ENCODE data around the gene NUDT8. TPM values are rescaled to one million over a fixed set of nuclear protein-coding genes. Genes with fewer than 3 reads are reported as not detected.
A peak's percentile ranks its signal among the peaks of the same experiment; 100 is the strongest.
"Not testable (repeated sequence)": the region's sequence is repeated elsewhere in the genome, so short reads cannot be mapped to it uniquely, and the experiment has no call there.

NUDT8 gene
- total and polyA plus RNA-seq, 3 experiments from 2014 or later = 3.5 to 27.9 (median 26.2) TPM

DNA sequence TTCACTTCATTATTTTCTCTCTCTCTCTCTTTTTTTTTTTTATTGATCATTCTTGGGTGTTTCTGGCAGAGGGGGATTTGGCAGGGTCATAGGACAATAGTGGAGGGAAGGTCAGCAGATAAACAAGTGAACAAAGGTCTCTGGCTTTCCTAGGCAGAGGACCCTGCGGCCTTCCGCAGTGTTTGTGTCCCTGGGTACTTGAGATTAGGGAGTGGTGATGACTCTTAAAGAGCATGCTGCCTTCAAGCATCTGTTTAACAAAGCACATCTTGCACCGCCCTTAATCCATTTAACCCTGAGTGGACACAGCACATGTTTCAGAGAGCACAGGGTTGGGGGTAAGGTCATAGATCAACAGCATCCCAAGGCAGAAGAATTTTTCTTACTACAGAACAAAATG, 32.3 kb downstream of the NUDT8 start:
- H3K27me3 ChIP-seq (ENCODE audit: insufficient read depth, low read length, poor library complexity, severe bottlenecking); H3K27me3 Mint-ChIP-seq; H3K27ac Mint-ChIP-seq; H3K4me1 ChIP-seq (ENCODE audit: insufficient read depth, low read length); H3K4me1 Mint-ChIP-seq; POLR2A ChIA-PET; H3K9me3 ChIP-seq (ENCODE audit: low read length); H3K4me3 ChIP-seq (ENCODE audit: low read length); H3K36me3 ChIP-seq (ENCODE audit: insufficient read depth, low read length); H3K36me3 Mint-ChIP-seq; H3K4me3 Mint-ChIP-seq; H3K9me3 Mint-ChIP-seq; DNase-seq; H3K27ac ChIP-seq (ENCODE audit: low read depth, low read length): not testable (repeated sequence)
- CTCF ChIA-PET = interaction anchor here (1.6 kb wide), 1 partner anchor 17 kb away, joined by 3 read pairs; no protein-coding TSS in a partner anchor

DNA sequence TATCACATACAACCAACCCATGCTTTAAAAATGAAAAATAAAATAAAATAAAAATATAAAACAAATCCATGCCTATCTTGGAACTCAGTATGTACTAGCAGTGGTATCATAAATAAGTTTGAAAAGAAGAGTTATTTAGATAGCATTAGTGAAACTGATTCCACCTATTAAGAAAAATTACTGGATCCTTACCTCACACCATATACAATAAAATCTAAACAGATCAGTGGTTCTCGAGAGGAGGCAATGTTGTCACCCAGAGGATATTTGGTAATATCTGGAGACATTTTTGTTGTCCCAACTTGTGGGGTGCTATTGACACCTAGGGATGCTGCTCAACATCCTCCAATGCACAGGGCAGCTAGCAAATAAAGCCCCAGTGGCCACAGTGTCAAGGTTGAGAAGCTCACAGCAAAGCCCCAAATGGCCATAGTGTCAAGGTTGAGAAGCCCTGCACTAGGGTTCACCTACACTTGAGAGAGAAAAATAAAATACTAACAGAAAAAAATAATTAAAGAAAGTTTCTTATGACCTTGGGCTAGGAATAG, 32.9 kb downstream of the NUDT8 start:
- H3K27me3 Mint-ChIP-seq = peaks cover 8 to 9% of the 10 kb centered on the region in 2 donors
- H3K27ac Mint-ChIP-seq = no peak overlapping the region
- CTCF ChIA-PET = interaction anchor here (1.6 kb wide), 1 partner anchor 18 kb away, joined by 3 read pairs; no protein-coding TSS in a partner anchor
- H3K4me1 Mint-ChIP-seq = no peaks in the 10 kb centered on the region
- H3K9me3 Mint-ChIP-seq = no peaks in the 10 kb centered on the region
- POLR2A ChIA-PET = no interaction called here
- H3K4me3 ChIP-seq (ENCODE audit: low read length) = no peak overlapping the region
- H3K36me3 ChIP-seq (ENCODE audit: insufficient read depth, low read length) = no peaks in the 10 kb centered on the region
- no peaks in the 10 kb centered on the region for H3K9me3 ChIP-seq (ENCODE audit: low read length)
- no peak overlapping the region for H3K4me3 Mint-ChIP-seq
- no peaks in the 10 kb centered on the region for H3K36me3 Mint-ChIP-seq
- H3K27ac ChIP-seq (ENCODE audit: low read depth, low read length) = no peak overlapping the region
- DNase-seq = no peak
- H3K4me1 ChIP-seq (ENCODE audit: insufficient read depth, low read length) = no peaks in the 10 kb centered on the region
- no peaks in the 10 kb centered on the region for H3K27me3 ChIP-seq (ENCODE audit: insufficient read depth, low read length, poor library complexity, severe bottlenecking)

DNA sequence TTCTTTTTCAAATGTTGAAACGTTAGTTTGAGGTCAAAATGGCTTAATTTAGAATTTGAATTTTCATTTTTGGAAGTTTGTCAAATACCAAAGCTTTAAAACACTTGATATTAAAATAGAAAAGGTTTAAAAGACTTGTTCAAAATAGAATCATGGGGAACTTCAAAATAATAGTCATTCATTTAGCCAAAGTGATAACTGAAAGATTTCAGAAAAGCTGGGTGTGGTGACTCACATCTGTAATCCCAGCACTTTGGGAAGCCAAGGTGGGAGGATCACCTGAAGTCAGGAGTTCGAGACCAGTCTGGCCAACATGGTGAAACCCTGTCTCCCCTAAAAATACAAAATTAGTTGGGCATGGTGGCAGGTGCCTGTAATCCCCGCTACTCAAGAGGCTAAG, 35.3 kb downstream of the NUDT8 start:
- Mint-ChIP-seq H3K36me3 (no peaks in the 10 kb centered on the region), H3K27me3 (no peaks in the 10 kb centered on the region), H3K9me3 (no peaks in the 10 kb centered on the region), H3K4me1 (no peaks in the 10 kb centered on the region), H3K27ac (no peak overlapping the region), H3K4me3 (no peak overlapping the region)
- no peaks in the 10 kb centered on the region for H3K27me3 ChIP-seq (ENCODE audit: insufficient read depth, low read length, poor library complexity, severe bottlenecking)
- ChIA-PET CTCF (interaction anchor here (1.0 kb wide), 1 partner anchor 20 kb away, joined by 3 read pairs; no protein-coding TSS in a partner anchor), POLR2A (interaction anchor here (0.7 kb wide), 1 partner anchor 18 kb away, joined by 4 read pairs; no protein-coding TSS in a partner anchor)
- no peaks in the 10 kb centered on the region for H3K9me3 ChIP-seq (ENCODE audit: low read length)
- no peak for DNase-seq
- H3K36me3 ChIP-seq (ENCODE audit: insufficient read depth, low read length) = no peaks in the 10 kb centered on the region
- no peak overlapping the region for H3K4me3 ChIP-seq (ENCODE audit: low read length)
- no peak overlapping the region for H3K27ac ChIP-seq (ENCODE audit: low read depth, low read length)
- no peaks in the 10 kb centered on the region for H3K4me1 ChIP-seq (ENCODE audit: insufficient read depth, low read length)

DNA sequence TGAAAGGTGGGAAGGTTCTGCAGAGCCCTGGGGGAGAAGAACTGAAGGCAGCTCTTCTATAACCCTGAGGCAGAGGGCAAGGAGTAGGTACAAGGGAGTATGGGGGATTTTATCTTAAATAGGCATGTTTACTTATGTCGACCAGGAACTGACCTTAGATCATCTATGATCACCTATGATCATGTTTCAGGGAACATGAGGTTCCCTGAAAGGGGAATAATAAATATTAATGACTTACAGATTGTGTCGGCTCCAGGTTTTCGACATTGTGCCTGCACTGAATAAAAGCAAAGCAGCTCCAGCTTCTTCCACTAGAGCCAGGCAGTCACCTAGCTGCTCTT, 36.2 kb downstream of the NUDT8 start:
- no peaks in the 10 kb centered on the region for H3K9me3 ChIP-seq (ENCODE audit: low read length)
- POLR2A ChIA-PET = no interaction called here
- no peak overlapping the region for H3K4me3 ChIP-seq (ENCODE audit: low read length)
- H3K4me3 Mint-ChIP-seq = no peak overlapping the region
- H3K27ac ChIP-seq (ENCODE audit: low read depth, low read length) = no peak overlapping the region
- no peaks in the 10 kb centered on the region for H3K36me3 ChIP-seq (ENCODE audit: insufficient read depth, low read length)
- no peak for DNase-seq
- no peaks in the 10 kb centered on the region for H3K4me1 ChIP-seq (ENCODE audit: insufficient read depth, low read length)
- H3K27me3 Mint-ChIP-seq = no peaks in the 10 kb centered on the region
- CTCF ChIA-PET = no interaction called here
- no peaks in the 10 kb centered on the region for H3K27me3 ChIP-seq (ENCODE audit: insufficient read depth, low read length, poor library complexity, severe bottlenecking)
- no peaks in the 10 kb centered on the region for H3K36me3 Mint-ChIP-seq
- no peaks in the 10 kb centered on the region for H3K9me3 Mint-ChIP-seq
- H3K27ac Mint-ChIP-seq = peak overlapping the region in 1 of 8 donors; percentile 42
- H3K4me1 Mint-ChIP-seq = no peaks in the 10 kb centered on the region

DNA sequence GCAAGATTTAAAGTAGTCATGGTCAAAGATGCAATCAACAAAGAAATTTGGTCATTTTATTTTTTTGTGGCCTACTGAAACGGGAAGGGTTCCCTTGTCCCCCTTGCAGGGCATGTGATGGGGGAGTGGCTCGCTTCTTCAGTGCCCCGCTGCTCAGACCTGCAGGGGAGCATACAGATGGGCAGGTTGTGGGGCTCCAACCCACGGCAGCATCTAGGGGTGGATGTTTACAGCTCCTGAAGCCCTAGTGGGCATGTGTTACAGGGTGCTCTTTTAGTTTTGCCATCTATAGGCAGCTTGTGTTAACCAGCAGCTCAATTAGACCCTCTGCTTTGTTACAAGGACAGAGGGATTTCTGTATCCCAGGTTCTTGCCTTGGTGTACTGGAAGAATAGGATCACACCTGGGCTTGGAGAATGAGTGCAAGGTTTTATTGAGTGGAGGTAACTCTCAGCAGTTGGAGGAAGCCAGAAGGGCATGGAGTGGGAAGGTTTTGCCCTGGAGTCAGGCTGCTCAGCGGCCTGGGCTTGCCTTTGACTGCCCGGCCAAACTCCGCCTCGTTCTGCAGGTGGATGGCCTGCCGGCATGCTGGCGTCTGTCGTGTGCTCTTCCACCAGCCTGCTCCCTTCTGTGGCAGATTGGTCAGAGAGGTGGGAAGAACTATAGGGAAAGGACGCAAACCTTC, 36.7 kb downstream of the NUDT8 start:
- no peaks in the 10 kb centered on the region for H3K27me3 ChIP-seq (ENCODE audit: insufficient read depth, low read length, poor library complexity, severe bottlenecking)
- H3K4me3 ChIP-seq (ENCODE audit: low read length) = no peak overlapping the region
- Mint-ChIP-seq H3K4me1 (no peaks in the 10 kb centered on the region), H3K27ac (peak overlapping the region in 2 of 8 donors; percentile 42 to 64), H3K9me3 (no peaks in the 10 kb centered on the region), H3K27me3 (no peaks in the 10 kb centered on the region), H3K4me3 (no peak overlapping the region), H3K36me3 (peaks cover 0 to 2% (median 0%) of the 10 kb centered on the region in 3 donors)
- H3K4me1 ChIP-seq (ENCODE audit: insufficient read depth, low read length) = no peaks in the 10 kb centered on the region
- ChIA-PET POLR2A (interaction anchor here (0.6 kb wide), 1 partner anchor 917 kb away, joined by 3 read pairs; no protein-coding TSS in a partner anchor), CTCF (no interaction called here)
- no peaks in the 10 kb centered on the region for H3K36me3 ChIP-seq (ENCODE audit: insufficient read depth, low read length)
- DNase-seq = no peak
- no peaks in the 10 kb centered on the region for H3K9me3 ChIP-seq (ENCODE audit: low read length)
- H3K27ac ChIP-seq (ENCODE audit: low read depth, low read length) = no peak overlapping the region

DNA sequence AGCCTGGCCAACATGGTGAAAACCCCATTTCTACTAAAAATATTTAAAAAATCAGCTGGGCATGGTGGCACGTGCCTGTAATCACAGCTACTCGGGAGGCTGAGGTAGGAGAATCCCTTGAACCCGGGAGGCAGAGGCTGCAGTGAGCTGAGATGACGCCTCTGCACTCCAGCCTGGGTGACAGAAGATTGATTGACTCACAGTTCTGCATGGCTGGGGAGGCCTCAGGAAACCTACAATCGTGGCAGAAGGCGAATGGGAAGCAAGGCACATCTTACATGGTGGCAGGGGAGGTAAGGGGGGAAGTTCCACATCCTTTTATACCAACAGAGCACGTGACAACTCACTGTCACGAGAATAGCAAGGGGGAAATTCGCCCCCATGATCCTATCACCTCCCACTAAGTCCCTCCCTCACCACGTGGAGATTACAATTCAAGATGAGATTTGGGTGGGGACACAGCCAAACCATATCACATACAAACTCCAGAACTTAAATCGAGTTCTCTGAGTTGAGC, 40.8 kb downstream of the NUDT8 start:
- H3K27me3 ChIP-seq (ENCODE audit: insufficient read depth, low read length, poor library complexity, severe bottlenecking); H3K9me3 Mint-ChIP-seq; DNase-seq; POLR2A ChIA-PET; H3K4me3 Mint-ChIP-seq; CTCF ChIA-PET; H3K4me1 ChIP-seq (ENCODE audit: insufficient read depth, low read length); H3K27ac ChIP-seq (ENCODE audit: low read depth, low read length); H3K9me3 ChIP-seq (ENCODE audit: low read length); H3K27me3 Mint-ChIP-seq; H3K4me3 ChIP-seq (ENCODE audit: low read length); H3K36me3 ChIP-seq (ENCODE audit: insufficient read depth, low read length): not testable (repeated sequence)
- H3K27ac Mint-ChIP-seq = peak overlapping the region in 2 of 8 donors; percentile 4 to 61
- peaks cover 0 to 11% (median 3%) of the 10 kb centered on the region in 3 donors for H3K36me3 Mint-ChIP-seq
- H3K4me1 Mint-ChIP-seq = peaks cover 11 to 18% (median 16%) of the 10 kb centered on the region in 3 donors

DNA sequence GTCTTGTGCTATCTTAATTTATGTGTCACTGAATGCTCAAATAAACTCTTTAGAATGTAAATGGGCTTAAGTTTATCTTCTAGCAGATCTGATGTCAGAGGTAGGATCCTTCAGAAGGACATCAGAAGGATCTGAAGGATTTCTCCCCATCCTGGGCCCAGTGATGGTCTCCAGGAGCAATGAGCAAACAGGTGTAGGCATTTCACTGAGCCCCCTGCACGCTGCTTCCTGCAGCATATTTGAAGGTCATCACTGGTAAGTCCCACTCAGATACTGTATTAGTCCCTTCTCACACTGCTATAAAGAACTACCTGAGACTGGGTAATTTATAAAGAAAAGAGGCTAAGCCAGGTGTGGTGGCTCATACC, 41.6 kb downstream of the NUDT8 start:
- H3K9me3 Mint-ChIP-seq = no peaks in the 10 kb centered on the region
- CTCF ChIA-PET = no interaction called here
- no peaks in the 10 kb centered on the region for H3K27me3 ChIP-seq (ENCODE audit: insufficient read depth, low read length, poor library complexity, severe bottlenecking)
- DNase-seq = no peak
- no peak overlapping the region for H3K4me3 ChIP-seq (ENCODE audit: low read length)
- H3K27ac Mint-ChIP-seq = peak overlapping the region in 4 of 8 donors; percentile 33 to 83 (median 46)
- H3K4me1 ChIP-seq (ENCODE audit: insufficient read depth, low read length) = peaks cover 10% of the 10 kb centered on the region
- H3K4me1 Mint-ChIP-seq = peaks cover 13 to 22% (median 20%) of the 10 kb centered on the region in 3 donors
- no peaks in the 10 kb centered on the region for H3K9me3 ChIP-seq (ENCODE audit: low read length)
- no peaks in the 10 kb centered on the region for H3K27me3 Mint-ChIP-seq
- POLR2A ChIA-PET = no interaction called here
- no peak overlapping the region for H3K27ac ChIP-seq (ENCODE audit: low read depth, low read length)
- peaks cover 0 to 11% (median 3%) of the 10 kb centered on the region in 3 donors for H3K36me3 Mint-ChIP-seq
- no peak overlapping the region for H3K4me3 Mint-ChIP-seq
- no peaks in the 10 kb centered on the region for H3K36me3 ChIP-seq (ENCODE audit: insufficient read depth, low read length)

DNA sequence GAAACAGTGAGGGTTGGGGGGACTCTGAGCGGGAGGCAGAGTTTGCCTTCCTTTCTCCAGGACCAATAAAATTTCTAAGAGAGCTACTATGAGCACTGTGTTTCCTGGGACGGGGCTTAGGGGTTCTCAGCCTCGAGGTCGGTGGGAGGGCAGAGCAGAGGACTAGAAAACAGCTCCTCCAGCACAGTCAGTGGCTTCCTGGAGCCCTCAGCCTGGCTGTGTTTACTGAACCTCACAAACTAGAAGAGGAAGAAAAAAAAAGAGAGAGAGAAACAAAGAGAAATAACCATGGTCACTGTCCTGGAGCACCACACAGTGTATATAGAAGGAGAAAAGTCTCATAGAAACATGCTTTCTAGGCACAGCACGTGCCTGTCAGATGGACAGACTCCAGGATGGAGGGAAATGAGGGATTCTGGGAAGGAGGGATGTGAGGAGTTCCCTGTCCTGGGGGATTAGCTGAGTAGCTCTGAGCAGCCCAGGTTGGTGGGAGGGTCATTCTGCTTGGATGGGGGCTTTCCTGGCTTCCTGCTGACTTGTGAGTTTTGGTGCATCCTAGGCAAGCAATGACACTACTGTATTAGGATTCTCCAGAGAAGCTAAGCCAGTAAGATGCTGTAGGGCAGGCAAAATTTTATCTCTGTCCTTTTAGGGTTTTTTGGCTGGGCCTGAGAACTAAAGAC, 43.0 kb downstream of the NUDT8 start:
- peaks cover 20% of the 10 kb centered on the region for H3K4me1 ChIP-seq (ENCODE audit: insufficient read depth, low read length)
- no peaks in the 10 kb centered on the region for H3K9me3 ChIP-seq (ENCODE audit: low read length)
- no peaks in the 10 kb centered on the region for H3K27me3 ChIP-seq (ENCODE audit: insufficient read depth, low read length, poor library complexity, severe bottlenecking)
- H3K4me1 Mint-ChIP-seq = peaks cover 23 to 34% (median 30%) of the 10 kb centered on the region in 3 donors
- CTCF ChIA-PET = interaction anchor here (1.4 kb wide), 1 partner anchor 27 kb away, joined by 4 read pairs; no protein-coding TSS in a partner anchor
- peak overlapping the region in 1 of 7 donors; percentile 14 for H3K4me3 Mint-ChIP-seq
- peak overlapping the region in 7 of 8 donors; percentile 23 to 92 (median 61) for H3K27ac Mint-ChIP-seq
- no peak overlapping the region for H3K27ac ChIP-seq (ENCODE audit: low read depth, low read length)
- H3K36me3 Mint-ChIP-seq = peaks cover 0 to 11% (median 3%) of the 10 kb centered on the region in 3 donors
- no peaks in the 10 kb centered on the region for H3K9me3 Mint-ChIP-seq
- peaks cover 0 to 2% of the 10 kb centered on the region in 2 donors for H3K27me3 Mint-ChIP-seq
- no peaks in the 10 kb centered on the region for H3K36me3 ChIP-seq (ENCODE audit: insufficient read depth, low read length)
- no peak overlapping the region for H3K4me3 ChIP-seq (ENCODE audit: low read length)
- POLR2A ChIA-PET = no interaction called here
- no peak for DNase-seq
